Measurements from ENCODE around the gene TREML2. TPM values are rescaled to one million over a fixed set of nuclear protein-coding genes. Genes with fewer than 3 reads are reported as not detected.

TREML2 gene
- total and polyA plus RNA-seq, 2 of the 13 experiments (the other 11 are each of a cell fraction or from before 2014, with no cell fraction given): not detected

- TF ChIP-seq, protein P1, sequence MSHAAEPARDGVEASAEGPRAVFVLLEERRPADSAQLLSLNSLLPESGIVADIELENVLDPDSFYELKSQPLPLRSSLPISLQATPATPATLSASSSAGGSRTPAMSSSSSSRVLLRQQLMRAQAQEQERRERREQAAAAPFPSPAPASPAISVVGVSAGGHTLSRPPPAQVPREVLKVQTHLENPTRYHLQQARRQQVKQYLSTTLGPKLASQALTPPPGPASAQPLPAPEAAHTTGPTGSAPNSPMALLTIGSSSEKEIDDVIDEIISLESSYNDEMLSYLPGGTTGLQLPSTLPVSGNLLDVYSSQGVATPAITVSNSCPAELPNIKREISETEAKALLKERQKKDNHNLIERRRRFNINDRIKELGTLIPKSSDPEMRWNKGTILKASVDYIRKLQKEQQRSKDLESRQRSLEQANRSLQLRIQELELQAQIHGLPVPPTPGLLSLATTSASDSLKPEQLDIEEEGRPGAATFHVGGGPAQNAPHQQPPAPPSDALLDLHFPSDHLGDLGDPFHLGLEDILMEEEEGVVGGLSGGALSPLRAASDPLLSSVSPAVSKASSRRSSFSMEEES (CRISPR knock-in tag; IDR thresholded peaks at IDR 0.05): peak; percentile 78
- TF ChIP-seq RXRB (CRISPR knock-in tag; IDR thresholded peaks at IDR 0.05; ENCODE audit: borderline replicate concordance) (peak; percentile 51; the same call in 1 of the 2 replicates), ELK4 (CRISPR knock-in tag; IDR thresholded peaks at IDR 0.05; ENCODE audit: borderline replicate concordance) (no peak), NR2F1 (CRISPR knock-in tag; IDR thresholded peaks at IDR 0.05) (peak in 1 of 2 experiments; percentile 51; a peak in 1 of 4 replicates), ELF3 (CRISPR knock-in tag; IDR thresholded peaks at IDR 0.05) (peak; percentile 78), ZNF44 (CRISPR knock-in tag; IDR thresholded peaks at IDR 0.05) (no peak), PPARG (CRISPR knock-in tag; conservative IDR thresholded peaks at IDR 0.05) (no peak), ASH2L (IDR thresholded peaks at IDR 0.05; ENCODE audit: insufficient read length, low read depth, low read length) (no peak), ZNF703 (CRISPR knock-in tag; IDR thresholded peaks at IDR 0.05; ENCODE audit: borderline replicate concordance) (no peak), JUNB (CRISPR knock-in tag; IDR thresholded peaks at IDR 0.05; ENCODE audit: borderline replicate concordance) (0 out of 2 replicates have a peak, but pooled peaks have one; percentile 28), FOXO1 (CRISPR knock-in tag; IDR thresholded peaks at IDR 0.05) (peak; percentile 14; the same call in 1 of the 2 replicates), GATAD2A (CRISPR knock-in tag; IDR thresholded peaks at IDR 0.05) (0 out of 2 replicates have a peak, but pooled peaks have one; percentile 14), FOSL2 (CRISPR knock-in tag; IDR thresholded peaks at IDR 0.05) (peak; percentile 90)
- TF ChIP-seq, protein P2, sequence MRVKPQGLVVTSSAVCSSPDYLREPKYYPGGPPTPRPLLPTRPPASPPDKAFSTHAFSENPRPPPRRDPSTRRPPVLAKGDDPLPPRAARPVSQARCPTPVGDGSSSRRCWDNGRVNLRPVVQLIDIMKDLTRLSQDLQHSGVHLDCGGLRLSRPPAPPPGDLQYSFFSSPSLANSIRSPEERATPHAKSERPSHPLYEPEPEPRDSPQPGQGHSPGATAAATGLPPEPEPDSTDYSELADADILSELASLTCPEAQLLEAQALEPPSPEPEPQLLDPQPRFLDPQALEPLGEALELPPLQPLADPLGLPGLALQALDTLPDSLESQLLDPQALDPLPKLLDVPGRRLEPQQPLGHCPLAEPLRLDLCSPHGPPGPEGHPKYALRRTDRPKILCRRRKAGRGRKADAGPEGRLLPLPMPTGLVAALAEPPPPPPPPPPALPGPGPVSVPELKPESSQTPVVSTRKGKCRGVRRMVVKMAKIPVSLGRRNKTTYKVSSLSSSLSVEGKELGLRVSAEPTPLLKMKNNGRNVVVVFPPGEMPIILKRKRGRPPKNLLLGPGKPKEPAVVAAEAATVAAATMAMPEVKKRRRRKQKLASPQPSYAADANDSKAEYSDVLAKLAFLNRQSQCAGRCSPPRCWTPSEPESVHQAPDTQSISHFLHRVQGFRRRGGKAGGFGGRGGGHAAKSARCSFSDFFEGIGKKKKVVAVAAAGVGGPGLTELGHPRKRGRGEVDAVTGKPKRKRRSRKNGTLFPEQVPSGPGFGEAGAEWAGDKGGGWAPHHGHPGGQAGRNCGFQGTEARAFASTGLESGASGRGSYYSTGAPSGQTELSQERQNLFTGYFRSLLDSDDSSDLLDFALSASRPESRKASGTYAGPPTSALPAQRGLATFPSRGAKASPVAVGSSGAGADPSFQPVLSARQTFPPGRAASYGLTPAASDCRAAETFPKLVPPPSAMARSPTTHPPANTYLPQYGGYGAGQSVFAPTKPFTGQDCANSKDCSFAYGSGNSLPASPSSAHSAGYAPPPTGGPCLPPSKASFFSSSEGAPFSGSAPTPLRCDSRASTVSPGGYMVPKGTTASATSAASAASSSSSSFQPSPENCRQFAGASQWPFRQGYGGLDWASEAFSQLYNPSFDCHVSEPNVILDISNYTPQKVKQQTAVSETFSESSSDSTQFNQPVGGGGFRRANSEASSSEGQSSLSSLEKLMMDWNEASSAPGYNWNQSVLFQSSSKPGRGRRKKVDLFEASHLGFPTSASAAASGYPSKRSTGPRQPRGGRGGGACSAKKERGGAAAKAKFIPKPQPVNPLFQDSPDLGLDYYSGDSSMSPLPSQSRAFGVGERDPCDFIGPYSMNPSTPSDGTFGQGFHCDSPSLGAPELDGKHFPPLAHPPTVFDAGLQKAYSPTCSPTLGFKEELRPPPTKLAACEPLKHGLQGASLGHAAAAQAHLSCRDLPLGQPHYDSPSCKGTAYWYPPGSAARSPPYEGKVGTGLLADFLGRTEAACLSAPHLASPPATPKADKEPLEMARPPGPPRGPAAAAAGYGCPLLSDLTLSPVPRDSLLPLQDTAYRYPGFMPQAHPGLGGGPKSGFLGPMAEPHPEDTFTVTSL (CRISPR knock-in tag; IDR thresholded peaks at IDR 0.05; ENCODE audit: borderline replicate concordance): peak; percentile 29; the same call in 1 of the 2 replicates
- TF ChIP-seq, protein P3, sequence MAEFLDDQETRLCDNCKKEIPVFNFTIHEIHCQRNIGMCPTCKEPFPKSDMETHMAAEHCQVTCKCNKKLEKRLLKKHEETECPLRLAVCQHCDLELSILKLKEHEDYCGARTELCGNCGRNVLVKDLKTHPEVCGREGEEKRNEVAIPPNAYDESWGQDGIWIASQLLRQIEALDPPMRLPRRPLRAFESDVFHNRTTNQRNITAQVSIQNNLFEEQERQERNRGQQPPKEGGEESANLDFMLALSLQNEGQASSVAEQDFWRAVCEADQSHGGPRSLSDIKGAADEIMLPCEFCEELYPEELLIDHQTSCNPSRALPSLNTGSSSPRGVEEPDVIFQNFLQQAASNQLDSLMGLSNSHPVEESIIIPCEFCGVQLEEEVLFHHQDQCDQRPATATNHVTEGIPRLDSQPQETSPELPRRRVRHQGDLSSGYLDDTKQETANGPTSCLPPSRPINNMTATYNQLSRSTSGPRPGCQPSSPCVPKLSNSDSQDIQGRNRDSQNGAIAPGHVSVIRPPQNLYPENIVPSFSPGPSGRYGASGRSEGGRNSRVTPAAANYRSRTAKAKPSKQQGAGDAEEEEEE (CRISPR knock-in tag; IDR thresholded peaks at IDR 0.05; ENCODE audit: borderline replicate concordance): no peak
Observed at GRCh38 chr6:41214559-41215238, 13.8 kb upstream of the TREML2 start (continued).
